GM23248 (cell line): ENCODE results near the gene PTGFRN.
"Not testable (repeated sequence)": the region's sequence is repeated elsewhere in the genome, so short reads cannot be mapped to it uniquely, and the experiment has no call there.

Experiments
- EZH2 ChIP-seq: fragments of 200-600 bp; sonication (generic); IDR thresholded peaks from 2 replicates; pipeline ENCODE4 v1.6.1; 2018; ENCODE audit warnings: antibody characterized with exemption, mild to moderate bottlenecking; ENCODE audit not compliant: insufficient read depth, poor library complexity, severe bottlenecking
- EZH2phosphoT487 ChIP-seq: fragments of 200-600 bp; sonication (generic); IDR thresholded peaks from 2 replicates; pipeline ENCODE4 v1.6.1; 2018; ENCODE audit warnings: antibody characterized with exemption, moderate library complexity, mild to moderate bottlenecking, low read depth; ENCODE audit not compliant: insufficient read depth

DNA sequence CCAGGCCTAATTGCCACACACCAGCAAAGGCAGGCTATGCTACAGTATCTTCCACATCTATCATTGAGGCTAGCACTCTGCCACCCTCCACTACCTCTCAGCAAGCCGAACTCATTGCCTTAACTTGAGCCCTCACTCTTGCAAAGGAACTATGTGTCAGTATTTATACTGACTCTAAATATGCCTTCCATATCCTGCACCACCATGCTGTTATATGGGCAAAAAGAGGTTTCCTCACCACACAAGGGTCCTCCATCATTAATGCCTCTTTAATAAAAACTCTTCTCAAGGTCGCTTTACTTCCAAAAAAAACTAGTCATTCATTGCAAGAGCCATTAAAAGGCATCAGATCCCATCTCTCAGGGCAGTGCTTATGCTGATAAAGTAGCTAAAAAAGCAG lies 43.2 kb upstream of the PTGFRN start:
- TF ChIP-seq EZH2, EZH2phosphoT487: not testable (repeated sequence)
